ENCODE results near the gene SEC16A. TPM values are rescaled to one million over a fixed set of nuclear protein-coding genes. Genes with fewer than 3 reads are reported as not detected.

The SEC16A gene
- total RNA-seq, 8 experiments from 2014 or later = 21.8 to 59.1 (median 35.0) TPM

DNA sequence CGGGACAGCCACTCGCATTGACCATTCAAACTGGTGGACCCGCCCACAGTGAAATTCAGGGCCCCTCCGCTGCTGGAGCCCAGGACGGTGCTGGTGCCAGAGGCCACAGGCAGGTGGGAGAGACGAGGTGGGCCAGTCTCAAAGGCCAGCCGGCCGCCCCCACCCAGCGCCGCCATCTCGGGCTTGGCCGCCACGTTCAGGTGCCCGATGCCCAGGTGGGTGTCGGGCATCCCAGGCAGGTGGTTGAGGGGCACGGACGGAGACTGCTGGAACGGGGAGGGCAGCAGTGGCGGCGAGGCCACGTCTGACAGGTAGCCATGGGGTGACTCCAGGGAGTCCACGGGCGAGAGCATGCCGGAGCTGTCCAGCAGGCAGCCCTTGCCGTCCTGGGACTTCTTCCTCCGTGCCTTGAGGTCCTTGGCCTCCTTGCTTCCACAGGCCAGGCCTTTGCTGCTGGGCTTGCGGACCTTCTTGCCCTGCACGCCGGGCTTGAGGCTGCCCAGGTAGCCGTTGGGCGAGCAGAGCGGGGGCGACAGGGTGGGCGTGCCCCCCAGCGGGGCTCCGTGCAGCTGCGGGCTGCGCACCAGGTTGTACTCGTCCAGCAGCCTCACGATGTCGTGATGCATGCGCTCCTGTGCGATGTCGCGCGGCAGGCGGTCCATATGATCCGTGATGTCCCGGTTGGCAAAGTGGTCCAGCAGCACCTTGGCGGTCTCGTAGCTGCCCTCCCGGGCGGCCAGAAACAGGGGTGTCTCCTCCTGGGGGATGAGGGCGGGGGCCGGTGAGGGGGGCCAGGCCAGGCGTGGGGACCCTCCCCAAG, 14.2 kb upstream of the SEC16A start:
- WGBS, 10 experiments = 80 to 100% methylated on average over 1 to 2 of the region's 56 CpGs; no CpG with 5 or more reads in 8 of the 10 experiments
- H3K27ac ChIP-seq = no peak overlapping the region
- in situ Hi-C loops (cut with MboI; ENCODE audit: low pct_unique_long_range_greater_than_20kb in 2 of 9, low sequenced_read_pairs in 9 of 9, unreplicated experiment in 9 of 9) = loop anchor here in 4 of 9 experiments (10.0 to 25.0 kb wide), 2 partner anchors 138 to 140 kb away; no protein-coding TSS in a partner anchor
- peak in 2 of 8 experiments; percentile 4 to 18 for ATAC-seq (replicated peaks in 6 of 8)
- H3K4me3 ChIP-seq = no peak overlapping the region
- H3K4me1 ChIP-seq (replicated peaks in 1 of 2) = peaks cover 3 to 15% of the 10 kb centered on the region in 2 donors

DNA sequence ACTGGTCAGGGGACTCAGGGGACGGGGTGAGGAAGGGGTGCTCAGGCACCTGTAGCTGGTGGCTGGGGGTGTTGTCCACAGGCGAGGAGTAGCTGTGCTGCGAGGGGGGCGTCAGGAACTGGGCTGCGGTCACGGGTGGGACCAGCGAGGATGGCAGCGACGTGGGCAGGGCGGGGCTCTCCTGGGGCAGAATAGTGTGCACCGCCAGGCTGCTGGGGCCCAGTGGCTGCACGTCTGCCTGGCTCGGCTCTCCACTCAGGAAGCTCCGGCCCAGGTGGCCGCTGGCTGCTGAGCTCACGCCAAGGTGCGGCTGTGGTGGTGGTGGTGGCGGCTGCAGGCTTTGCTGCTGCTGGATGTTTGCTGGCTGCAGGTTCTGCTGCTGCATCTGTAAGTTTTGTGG, 13.3 kb upstream of the SEC16A start:
- ATAC-seq (replicated peaks in 6 of 8) = no peak
- H3K4me3 ChIP-seq = no peak overlapping the region
- no peak overlapping the region for H3K27ac ChIP-seq
- no CpG with 5 or more reads among the region's 18 CpGs for WGBS, 10 experiments
- in situ Hi-C loops (cut with MboI; ENCODE audit: low pct_unique_long_range_greater_than_20kb in 2 of 9, low sequenced_read_pairs in 9 of 9, unreplicated experiment in 9 of 9) = loop anchor here in 4 of 9 experiments (10.0 to 25.0 kb wide), 2 partner anchors 139 to 141 kb away; no protein-coding TSS in a partner anchor
- H3K4me1 ChIP-seq (replicated peaks in 1 of 2) = peaks cover 3 to 15% of the 10 kb centered on the region in 2 donors

DNA sequence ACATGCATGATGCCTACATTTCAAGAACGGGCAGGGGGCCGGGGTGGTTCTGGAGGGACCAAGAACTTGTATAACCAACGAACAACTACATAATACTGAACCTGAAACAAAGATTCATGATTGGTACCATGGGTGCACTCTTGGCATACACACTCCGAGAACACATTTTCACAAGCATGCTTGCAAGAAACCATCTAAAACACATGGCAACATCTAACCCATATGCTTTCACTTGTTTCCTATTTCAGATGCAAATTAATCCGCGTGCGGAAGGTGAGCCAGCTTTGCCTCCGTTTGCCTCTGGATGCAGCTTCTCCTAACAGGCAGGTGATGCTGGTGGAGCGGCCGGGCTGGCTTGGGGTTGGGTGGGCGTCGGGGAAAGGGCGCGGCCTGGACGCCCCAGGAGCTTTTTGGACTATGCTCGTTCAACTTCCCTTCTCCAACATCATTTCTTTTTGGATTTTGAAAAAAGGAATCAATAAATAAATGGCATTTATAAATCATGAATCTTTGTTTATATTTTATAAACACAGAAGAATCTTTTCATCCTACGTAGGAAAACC, 12.5 kb upstream of the SEC16A start:
- no peak for ATAC-seq (replicated peaks in 6 of 8)
- peaks cover 3 to 15% of the 10 kb centered on the region in 2 donors for H3K4me1 ChIP-seq (replicated peaks in 1 of 2)
- 77 to 100% (median 88%) methylated on average over 1 to 13 of the region's 17 CpGs; no CpG with 5 or more reads in 1 of the 10 experiments for WGBS, 10 experiments
- H3K4me3 ChIP-seq = no peak overlapping the region
- in situ Hi-C loops (cut with MboI; ENCODE audit: low pct_unique_long_range_greater_than_20kb in 2 of 9, low sequenced_read_pairs in 9 of 9, unreplicated experiment in 9 of 9) = loop anchor here in 4 of 9 experiments (10.0 to 25.0 kb wide), 2 partner anchors 139 to 142 kb away; no protein-coding TSS in a partner anchor
- H3K27ac ChIP-seq = no peak overlapping the region

DNA sequence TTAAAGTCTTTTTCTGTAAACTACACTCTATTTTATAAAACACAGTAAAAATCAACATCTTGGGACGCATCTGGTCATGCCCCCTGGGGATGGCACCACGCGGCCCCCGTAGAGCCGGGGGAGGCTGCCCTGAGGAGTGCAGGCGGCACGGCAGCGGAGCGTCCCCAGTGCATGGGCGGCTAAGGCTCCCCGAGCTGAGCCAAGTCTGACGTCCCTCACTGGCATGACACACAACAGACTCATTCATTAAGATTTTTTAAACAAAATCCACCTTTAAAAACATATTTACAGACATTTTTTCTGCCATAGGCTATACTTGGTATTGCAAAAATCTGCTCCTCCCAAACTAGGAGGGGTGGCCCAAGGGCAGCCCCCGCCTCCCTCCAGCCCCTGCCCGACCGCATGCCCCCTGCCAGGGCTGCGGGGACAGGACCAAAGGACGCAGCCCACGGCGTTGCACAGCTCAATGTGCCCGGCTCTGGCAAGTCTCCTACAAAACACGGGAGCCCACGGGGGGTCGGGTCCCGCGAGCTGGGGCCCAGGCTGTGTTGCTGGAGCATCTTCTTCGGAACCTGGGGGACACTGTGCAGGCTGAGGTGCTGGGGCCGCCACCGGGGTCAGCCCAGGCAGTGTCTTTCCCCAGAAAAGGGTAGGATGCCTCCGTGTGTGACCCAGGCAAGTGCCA, 11.8 kb upstream of the SEC16A start:
- Histone ChIP-seq H3K4me3 (no peak overlapping the region), H3K27ac (no peak overlapping the region), H3K4me1 (replicated peaks in 1 of 2) (peaks cover 3 to 15% of the 10 kb centered on the region in 2 donors)
- in situ Hi-C loops (cut with MboI; ENCODE audit: low pct_unique_long_range_greater_than_20kb in 2 of 9, low sequenced_read_pairs in 9 of 9, unreplicated experiment in 9 of 9) = loop anchor here in 7 of 9 experiments (5.0 to 25.0 kb wide), 3 partner anchors 133 to 143 kb away; no protein-coding TSS in a partner anchor
- 5 to 100% (median 84%) methylated on average over 1 to 8 of the region's 29 CpGs; no CpG with 5 or more reads in 3 of the 10 experiments for WGBS, 10 experiments
- ATAC-seq (replicated peaks in 6 of 8) = no peak

DNA sequence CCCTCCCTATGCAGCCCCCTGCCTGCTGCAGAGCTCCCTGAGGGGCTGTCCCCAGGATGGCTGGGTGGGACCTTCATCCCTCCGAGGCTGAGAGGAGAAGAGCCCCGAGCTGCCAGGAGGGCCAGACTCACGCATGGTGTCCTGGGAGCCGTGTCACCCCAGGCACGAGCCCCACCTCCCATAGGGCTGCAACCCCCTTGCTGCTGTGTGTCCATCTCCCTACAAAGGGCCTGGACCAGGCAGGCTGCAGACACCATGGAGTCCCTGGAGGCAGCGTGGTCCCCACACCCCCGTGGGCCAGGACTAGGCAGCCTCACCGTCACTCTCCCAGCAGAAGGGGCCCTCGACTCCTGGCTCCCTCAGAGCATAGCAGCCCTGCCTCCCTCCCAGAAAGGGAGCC, 11.2 kb upstream of the SEC16A start:
- Histone ChIP-seq H3K27ac (no peak overlapping the region), H3K4me3 (no peak overlapping the region), H3K4me1 (replicated peaks in 1 of 2) (peaks cover 3 to 15% of the 10 kb centered on the region in 2 donors)
- in situ Hi-C loops (cut with MboI; ENCODE audit: low pct_unique_long_range_greater_than_20kb in 2 of 9, low sequenced_read_pairs in 9 of 9, unreplicated experiment in 9 of 9) = loop anchor here in 7 of 9 experiments (5.0 to 25.0 kb wide), 3 partner anchors 133 to 143 kb away; no protein-coding TSS in a partner anchor
- WGBS, 10 experiments = 0 to 80% (median 71%) methylated on average over 1 to 3 of the region's 9 CpGs; no CpG with 5 or more reads in 5 of the 10 experiments
- ATAC-seq (replicated peaks in 6 of 8) = peak in 5 of 8 experiments; percentile 11 to 32 (median 20)

DNA sequence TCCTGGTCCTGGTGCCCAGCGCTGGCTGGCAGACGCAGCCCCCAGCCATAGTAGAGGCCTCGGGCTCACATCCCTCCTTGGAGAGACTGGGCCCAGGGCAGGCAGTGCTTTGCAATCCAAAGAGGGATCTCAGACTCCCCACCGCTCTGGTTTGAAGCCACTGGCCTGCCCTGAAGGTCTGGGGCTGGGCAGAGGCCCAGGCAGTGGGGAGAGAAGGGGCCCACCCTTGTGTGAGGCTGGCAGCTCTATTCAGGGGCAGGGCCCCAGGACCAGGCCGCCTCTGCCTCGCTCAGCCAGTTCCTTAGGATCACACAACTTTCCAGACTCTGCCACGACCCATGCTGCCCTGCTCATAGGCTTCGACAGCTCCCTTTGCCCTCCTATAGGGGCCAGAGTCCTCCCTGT, 10.7 kb upstream of the SEC16A start:
- Histone ChIP-seq H3K27ac (no peak overlapping the region), H3K4me3 (no peak overlapping the region), H3K4me1 (replicated peaks in 1 of 2) (peaks cover 3 to 15% of the 10 kb centered on the region in 2 donors)
- ATAC-seq (replicated peaks in 6 of 8) = peak in 6 of 8 experiments; percentile 12 to 60 (median 34)
- WGBS, 10 experiments = 86 to 100% methylated on average over 1 of the region's 8 CpGs; no CpG with 5 or more reads in 8 of the 10 experiments
- in situ Hi-C loops (cut with MboI; ENCODE audit: low pct_unique_long_range_greater_than_20kb in 2 of 9, low sequenced_read_pairs in 9 of 9, unreplicated experiment in 9 of 9) = loop anchor here in 7 of 9 experiments (5.0 to 25.0 kb wide), 3 partner anchors 134 to 144 kb away; no protein-coding TSS in a partner anchor

DNA sequence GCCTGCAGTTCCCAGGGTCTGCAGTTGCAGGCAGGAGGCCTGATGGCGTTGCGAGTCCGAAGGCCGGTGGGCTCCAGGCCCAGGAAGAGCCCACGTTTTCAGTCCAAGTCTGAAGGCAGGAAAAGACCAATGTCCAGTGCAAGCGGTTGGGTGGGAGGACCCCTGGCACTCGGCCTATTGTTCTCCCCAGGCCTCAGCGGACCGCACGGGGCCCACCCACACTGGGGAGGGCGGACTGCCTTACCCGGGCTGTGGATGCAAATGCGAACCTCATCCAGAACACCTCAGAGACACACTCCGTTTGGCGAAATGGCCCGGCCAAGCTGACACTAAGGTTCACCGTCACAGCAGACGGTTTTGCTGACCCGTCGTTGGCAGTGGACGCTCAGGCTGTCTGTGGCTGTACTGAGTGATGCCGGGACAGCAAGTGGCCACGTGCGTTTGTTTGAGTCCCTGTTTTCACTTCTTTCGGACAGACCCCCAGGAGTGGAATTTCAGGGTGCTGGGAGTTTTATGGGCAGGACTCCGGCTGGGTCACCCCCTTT, 10.2 kb upstream of the SEC16A start:
- ATAC-seq (replicated peaks in 6 of 8) = peak in 4 of 8 experiments; percentile 13 to 23 (median 16)
- Histone ChIP-seq H3K4me3 (no peak overlapping the region), H3K4me1 (replicated peaks in 1 of 2) (peaks cover 3 to 15% of the 10 kb centered on the region in 2 donors), H3K27ac (no peak overlapping the region)
- in situ Hi-C loops (cut with MboI; ENCODE audit: low pct_unique_long_range_greater_than_20kb in 2 of 9, low sequenced_read_pairs in 9 of 9, unreplicated experiment in 9 of 9) = loop anchor here in 7 of 9 experiments (5.0 to 25.0 kb wide), 3 partner anchors 134 to 144 kb away; no protein-coding TSS in a partner anchor
- WGBS, 10 experiments = 32 to 89% (median 69%) methylated on average over 1 to 14 of the region's 26 CpGs; no CpG with 5 or more reads in 4 of the 10 experiments

DNA sequence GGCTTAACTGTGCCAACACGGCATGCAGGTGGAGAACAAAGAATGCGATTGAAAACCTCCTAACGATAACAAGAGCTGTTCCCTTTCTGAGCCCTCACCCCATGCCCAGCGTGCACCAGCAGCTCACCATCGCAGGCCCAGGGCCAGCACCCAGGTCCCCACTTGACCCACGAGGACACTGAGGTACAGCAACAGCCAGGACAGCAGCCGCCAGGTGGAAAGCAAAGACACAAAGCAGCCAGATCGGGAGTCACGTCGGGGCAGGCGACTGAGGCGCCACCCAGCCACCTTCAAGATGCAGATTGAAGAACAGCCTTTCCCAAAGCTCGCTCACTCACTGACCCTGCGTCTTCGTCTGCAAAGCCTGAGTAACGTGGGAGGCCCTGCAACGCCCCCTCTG, 6.9 kb upstream of the SEC16A start:
- peaks cover 12 to 28% of the 10 kb centered on the region in 2 donors for H3K4me1 ChIP-seq (replicated peaks in 1 of 2)
- H3K4me3 ChIP-seq = no peak overlapping the region
- H3K27ac ChIP-seq = no peak overlapping the region
- in situ Hi-C loops (cut with MboI; ENCODE audit: low pct_unique_long_range_greater_than_20kb in 2 of 9, low sequenced_read_pairs in 9 of 9, unreplicated experiment in 9 of 9) = loop anchor here in 8 of 9 experiments (5.0 to 25.0 kb wide), 3 partner anchors 138 to 148 kb away; no protein-coding TSS in a partner anchor
- ATAC-seq (replicated peaks in 6 of 8) = no peak
- 60 to 85% (median 79%) methylated on average over 1 to 12 of the region's 17 CpGs; no CpG with 5 or more reads in 4 of the 10 experiments for WGBS, 10 experiments

DNA sequence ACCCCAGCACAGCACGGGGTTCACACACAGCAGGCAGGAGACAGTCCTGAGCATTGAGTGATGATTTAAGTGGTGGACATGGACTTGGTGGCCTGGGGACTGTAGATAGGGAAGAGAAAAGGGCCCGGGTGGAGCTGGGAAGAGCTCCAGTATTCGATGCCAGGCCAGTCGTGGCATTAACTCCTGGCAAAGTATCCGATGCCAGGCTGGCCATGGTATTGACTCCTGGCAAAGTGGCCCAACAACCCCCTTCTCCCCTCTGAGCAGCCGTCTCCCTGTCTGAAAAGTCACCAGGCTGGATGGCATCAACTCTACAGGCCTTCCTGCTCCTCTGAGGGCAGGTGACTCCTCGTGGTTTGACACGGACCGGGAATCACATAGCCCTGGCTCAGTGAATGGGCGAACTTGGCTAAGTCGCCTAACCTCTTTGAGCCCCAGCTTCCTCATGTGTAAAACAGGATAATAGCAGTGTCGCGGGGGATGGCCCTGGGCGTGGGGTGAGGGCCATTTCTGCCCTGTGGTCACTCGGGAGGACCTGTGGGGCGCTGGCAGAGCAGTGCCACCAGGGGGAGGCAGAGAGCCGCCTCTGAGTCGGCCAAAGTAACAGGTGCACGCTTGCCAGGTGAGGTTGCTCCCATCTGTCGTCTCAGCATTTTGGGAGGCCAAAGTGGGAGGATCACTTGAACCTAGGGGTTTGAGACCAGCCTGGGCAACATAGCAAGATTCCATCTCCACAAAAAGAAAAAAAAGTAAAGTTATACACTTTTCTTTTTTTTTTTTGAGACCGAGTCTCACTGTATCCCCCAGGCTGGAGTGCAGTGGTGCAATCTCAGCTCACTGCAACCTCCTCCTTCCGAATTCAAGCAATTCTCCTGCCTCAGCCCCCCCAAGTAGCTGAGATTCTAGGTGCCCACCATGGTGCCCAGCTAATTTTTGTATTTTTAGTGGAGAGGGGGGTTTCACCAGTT, 5.7 kb upstream of the SEC16A start:
- 0 to 64% (median 27%) methylated on average over 1 to 10 of the region's 22 CpGs; no CpG with 5 or more reads in 4 of the 10 experiments for WGBS, 10 experiments
- in situ Hi-C loops (cut with MboI; ENCODE audit: low pct_unique_long_range_greater_than_20kb in 2 of 9, low sequenced_read_pairs in 9 of 9, unreplicated experiment in 9 of 9) = loop anchor here in 3 of 9 experiments (10.0 to 25.0 kb wide), 2 partner anchors 146 to 149 kb away; no protein-coding TSS in a partner anchor
- Histone ChIP-seq H3K27ac (no peak overlapping the region), H3K4me1 (replicated peaks in 1 of 2) (peaks cover 14 to 28% of the 10 kb centered on the region in 2 donors), H3K4me3 (no peak overlapping the region)
- peak in 3 of 8 experiments; percentile 4 to 35 (median 5) for ATAC-seq (replicated peaks in 6 of 8)

DNA sequence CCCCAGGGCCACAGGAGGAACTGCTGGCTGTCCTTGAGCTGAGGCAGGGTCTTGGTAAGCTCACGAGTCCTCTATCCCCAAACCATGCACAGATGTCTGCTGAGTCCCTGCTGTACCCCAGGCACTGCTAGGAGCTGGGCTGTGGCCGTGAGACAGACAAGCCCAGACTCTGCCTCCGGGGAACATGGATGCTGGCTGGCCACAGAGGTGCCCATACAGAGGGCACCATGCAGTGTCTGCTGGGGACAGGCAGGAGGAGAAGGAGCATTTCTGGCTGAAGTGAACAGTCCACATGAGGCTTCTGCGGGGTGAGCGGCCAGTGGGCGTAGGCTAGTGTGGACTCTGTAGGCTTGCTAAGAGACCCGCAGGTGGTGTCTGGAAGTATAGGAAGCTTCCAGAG, 4.8 kb upstream of the SEC16A start:
- in situ Hi-C loops (cut with MboI; ENCODE audit: low pct_unique_long_range_greater_than_20kb in 2 of 9, low sequenced_read_pairs in 9 of 9, unreplicated experiment in 9 of 9) = loop anchor here in 3 of 9 experiments (10.0 to 25.0 kb wide), 2 partner anchors 147 to 150 kb away; no protein-coding TSS in a partner anchor
- H3K4me3 ChIP-seq = no peak overlapping the region
- no peak for ATAC-seq (replicated peaks in 6 of 8)
- H3K4me1 ChIP-seq (replicated peaks in 1 of 2) = peaks cover 14 to 19% of the 10 kb centered on the region in 2 donors
- H3K27ac ChIP-seq = no peak overlapping the region
- 60 to 100% (median 83%) methylated on average over 1 to 6 of the region's 7 CpGs; no CpG with 5 or more reads in 5 of the 10 experiments for WGBS, 10 experiments

Data from motor neuron (in vitro differentiated cells).